Subcutaneous abdominal adipose tissue (tissue), 5 donors: ENCODE measurements around the gene HOXC9.
A peak's percentile ranks its signal among the peaks of the same experiment; 100 is the strongest.

Experiments used
- H3K27ac ChIP-seq: one replicate; pipeline ENCODE4 v1.7.0; 2013; ENCODE audit warnings: low read depth, mild to moderate bottlenecking, inconsistent platforms, low read length, moderate library complexity
- H3K27me3 ChIP-seq, 5 donors: one replicate each; pipeline ENCODE4 v1.7.0; 2013; ENCODE audit warnings: low read length in 5 of 5, inconsistent platforms in 1 of 5; ENCODE audit not compliant: control insufficient read depth in 5 of 5, insufficient read depth in 4 of 5
- H3K36me3 ChIP-seq, 5 donors: one replicate each; pipeline ENCODE4 v1.7.0; 2013; ENCODE audit warnings: low read length in 5 of 5; ENCODE audit not compliant: control insufficient read depth in 5 of 5, insufficient read depth in 5 of 5
- H3K4me1 ChIP-seq, 5 donors: one replicate each; pipeline ENCODE4 v1.7.0; 2013; ENCODE audit warnings: low read length in 5 of 5, mild to moderate bottlenecking in 3 of 5, moderate library complexity in 1 of 5; ENCODE audit not compliant: control insufficient read depth in 5 of 5, insufficient read depth in 5 of 5
- H3K4me3 ChIP-seq, 5 donors: one replicate each; pipeline ENCODE4 v1.7.0; 2013; ENCODE audit warnings: low read length in 5 of 5, low read depth in 1 of 5
- H3K9ac ChIP-seq, 5 donors: one replicate each; pipeline ENCODE4 v1.7.0; 2013; ENCODE audit warnings: low read length in 5 of 5, mild to moderate bottlenecking in 4 of 5, moderate library complexity in 3 of 5
- H3K9me3 ChIP-seq, 5 donors: one replicate each; pipeline ENCODE4 v1.7.0; 2013; ENCODE audit warnings: low read length in 5 of 5; ENCODE audit not compliant: control insufficient read depth in 5 of 5
- donor health status: healthy.
- donor health status: healthy.
- donor health status: healthy.
- donor health status: healthy.
- donor health status: healthy.

The HOXC9 gene

DNA sequence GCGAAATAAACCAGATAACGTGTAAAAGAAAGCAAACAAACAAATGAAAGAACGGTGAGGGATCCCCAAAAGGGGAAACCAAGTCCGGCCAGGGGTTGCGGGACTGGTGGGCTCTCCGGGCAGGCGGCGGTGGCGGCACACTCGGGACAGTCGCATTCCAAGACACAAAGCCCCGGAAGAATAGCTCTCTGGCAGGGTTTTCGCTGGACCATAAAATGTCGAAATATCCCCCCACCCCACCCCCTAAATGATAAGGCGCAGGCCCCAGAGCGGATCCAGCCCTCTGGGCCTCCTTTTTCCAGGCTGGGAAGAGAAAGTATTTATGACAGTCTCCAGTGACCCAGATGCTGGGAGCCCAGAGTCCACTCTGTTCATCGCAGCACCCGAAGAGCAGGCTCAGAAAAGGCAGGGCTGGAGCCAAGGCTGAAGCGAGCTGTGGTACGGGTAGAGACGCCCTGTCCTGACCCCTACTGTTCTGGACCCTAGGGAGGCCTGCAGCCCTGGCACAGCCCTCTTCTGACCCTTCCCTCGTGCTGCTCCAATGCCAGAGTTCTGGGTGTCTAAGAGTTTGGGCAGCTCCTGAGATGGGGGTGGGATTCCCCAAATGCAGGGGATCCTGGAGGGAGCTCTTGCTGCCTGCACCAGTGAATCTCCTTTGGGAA lies 6.7 kb downstream of the HOXC9 start:
- H3K4me3 ChIP-seq, result peak overlapping the region; percentile 51 to 72 (median 62)
- H3K27me3 ChIP-seq, result peaks cover 4 to 44% (median 15%) of the 10 kb centered on the region in 5 donors
- no peaks in the 10 kb centered on the region for H3K36me3 ChIP-seq
- H3K27ac ChIP-seq, result peak overlapping the region; percentile 82
- H3K4me1 ChIP-seq, result peaks cover 3 to 92% (median 83%) of the 10 kb centered on the region in 5 donors
- H3K9me3 ChIP-seq, result no peaks in the 10 kb centered on the region
- peak overlapping the region; percentile 35 to 92 (median 75) for H3K9ac ChIP-seq

DNA sequence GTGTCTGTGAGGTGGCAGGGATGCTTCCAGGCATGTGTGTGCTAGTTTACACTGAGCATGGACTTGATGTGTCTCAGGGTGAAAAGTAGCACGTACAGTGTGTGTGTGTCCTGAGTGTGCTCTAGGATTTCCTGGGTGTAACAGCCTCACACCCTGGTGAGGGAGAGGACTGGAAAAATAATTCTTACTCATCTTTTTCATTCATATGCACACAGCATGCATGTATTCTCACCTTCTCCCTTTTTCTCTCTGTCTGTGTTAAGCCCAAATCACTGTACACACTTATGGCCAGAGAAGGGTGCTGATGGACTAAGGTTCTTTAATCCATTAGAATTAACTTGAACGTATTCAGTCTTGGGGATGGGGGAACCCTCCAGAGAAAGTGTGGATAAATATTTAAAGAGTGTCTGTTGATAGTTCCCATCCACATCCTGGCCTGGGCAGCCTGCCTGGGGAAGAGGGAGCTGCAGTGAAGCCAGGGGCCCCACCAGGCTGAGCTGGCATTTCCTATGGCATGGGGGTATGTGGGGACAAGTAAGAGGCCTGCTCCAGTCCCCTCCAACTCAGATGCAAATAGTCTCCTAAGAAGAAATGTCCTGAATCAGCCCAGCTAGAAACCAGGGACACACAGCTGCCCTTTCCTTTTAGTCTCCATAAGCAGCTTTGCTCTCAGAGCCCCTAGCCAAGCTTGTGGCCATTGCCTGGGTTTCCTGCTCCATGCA lies 7.7 kb downstream of the HOXC9 start:
- peak overlapping the region; percentile 57 for H3K27ac ChIP-seq
- H3K36me3 ChIP-seq, result no peaks in the 10 kb centered on the region
- peaks cover 3 to 83% (median 78%) of the 10 kb centered on the region in 5 donors for H3K4me1 ChIP-seq
- no peak overlapping the region for H3K4me3 ChIP-seq
- H3K9me3 ChIP-seq, result no peaks in the 10 kb centered on the region
- peaks cover 4 to 42% (median 15%) of the 10 kb centered on the region in 5 donors for H3K27me3 ChIP-seq
- peak overlapping the region in 1 of 5 donors; percentile 1 for H3K9ac ChIP-seq

DNA sequence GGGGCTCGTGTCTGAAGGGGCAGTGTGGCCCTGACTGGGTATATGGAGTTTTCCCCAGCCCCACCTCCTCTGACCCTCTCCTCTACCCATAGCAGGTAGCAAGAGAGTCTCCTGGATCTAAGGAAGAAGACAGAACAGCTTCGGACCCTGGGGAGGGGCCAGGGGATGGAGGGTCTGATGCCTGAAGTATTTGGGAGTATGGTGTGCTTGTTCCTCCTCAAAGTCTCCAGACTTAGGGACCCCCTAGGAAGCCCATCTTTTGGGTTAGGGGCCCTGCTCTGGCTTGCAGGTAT lies 8.2 kb downstream of the HOXC9 start:
- Histone ChIP-seq H3K9me3 (no peaks in the 10 kb centered on the region), H3K4me1 (peaks cover 3 to 83% (median 78%) of the 10 kb centered on the region in 5 donors), H3K4me3 (no peak overlapping the region), H3K27me3 (peaks cover 4 to 46% (median 12%) of the 10 kb centered on the region in 5 donors), H3K9ac (no peak overlapping the region), H3K27ac (peak overlapping the region; percentile 57), H3K36me3 (no peaks in the 10 kb centered on the region)

DNA sequence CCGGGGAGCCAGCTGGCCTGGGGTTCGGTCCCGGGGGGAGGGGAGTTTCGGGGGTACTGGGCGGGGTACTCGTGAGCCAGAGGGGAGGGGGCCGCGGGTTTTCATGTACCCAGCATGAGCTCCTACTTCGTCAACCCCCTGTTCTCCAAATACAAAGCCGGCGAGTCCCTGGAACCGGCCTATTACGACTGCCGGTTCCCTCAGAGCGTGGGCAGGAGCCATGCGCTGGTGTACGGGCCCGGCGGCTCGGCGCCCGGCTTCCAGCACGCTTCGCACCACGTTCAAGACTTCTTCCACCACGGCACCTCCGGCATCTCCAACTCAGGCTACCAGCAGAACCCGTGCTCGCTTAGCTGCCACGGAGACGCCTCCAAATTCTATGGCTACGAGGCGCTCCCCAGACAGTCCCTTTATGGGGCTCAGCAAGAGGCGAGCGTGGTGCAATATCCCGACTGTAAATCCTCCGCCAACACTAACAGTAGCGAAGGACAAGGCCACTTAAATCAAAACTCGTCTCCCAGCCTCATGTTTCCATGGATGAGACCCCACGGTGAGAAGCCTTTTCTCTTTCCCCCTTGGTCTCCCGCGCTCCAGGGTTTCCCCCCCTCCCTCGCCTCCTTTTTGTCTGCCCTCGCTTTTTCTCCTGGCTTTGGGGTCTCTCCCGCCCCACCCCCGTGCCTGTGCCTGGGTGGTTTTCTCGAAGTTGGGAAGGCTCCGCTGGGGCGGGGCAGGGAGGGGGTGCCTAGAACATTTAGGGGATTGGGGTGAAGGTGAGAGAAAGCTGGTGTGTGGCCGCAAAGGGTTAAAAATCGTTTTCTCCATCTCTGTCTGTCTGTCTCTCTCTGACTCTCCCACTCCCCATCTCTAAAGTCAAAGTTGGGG lies 9.5 kb downstream of the HOXC9 start:
- H3K27ac ChIP-seq, result peak overlapping the region; percentile 87
- no peaks in the 10 kb centered on the region for H3K36me3 ChIP-seq
- peaks cover 1 to 83% (median 75%) of the 10 kb centered on the region in 5 donors for H3K4me1 ChIP-seq
- peak overlapping the region; percentile 50 to 76 (median 68) for H3K4me3 ChIP-seq
- peaks cover 4 to 44% (median 10%) of the 10 kb centered on the region in 5 donors for H3K27me3 ChIP-seq
- H3K9ac ChIP-seq, result peak overlapping the region; percentile 22 to 81 (median 57)
- no peaks in the 10 kb centered on the region for H3K9me3 ChIP-seq

DNA sequence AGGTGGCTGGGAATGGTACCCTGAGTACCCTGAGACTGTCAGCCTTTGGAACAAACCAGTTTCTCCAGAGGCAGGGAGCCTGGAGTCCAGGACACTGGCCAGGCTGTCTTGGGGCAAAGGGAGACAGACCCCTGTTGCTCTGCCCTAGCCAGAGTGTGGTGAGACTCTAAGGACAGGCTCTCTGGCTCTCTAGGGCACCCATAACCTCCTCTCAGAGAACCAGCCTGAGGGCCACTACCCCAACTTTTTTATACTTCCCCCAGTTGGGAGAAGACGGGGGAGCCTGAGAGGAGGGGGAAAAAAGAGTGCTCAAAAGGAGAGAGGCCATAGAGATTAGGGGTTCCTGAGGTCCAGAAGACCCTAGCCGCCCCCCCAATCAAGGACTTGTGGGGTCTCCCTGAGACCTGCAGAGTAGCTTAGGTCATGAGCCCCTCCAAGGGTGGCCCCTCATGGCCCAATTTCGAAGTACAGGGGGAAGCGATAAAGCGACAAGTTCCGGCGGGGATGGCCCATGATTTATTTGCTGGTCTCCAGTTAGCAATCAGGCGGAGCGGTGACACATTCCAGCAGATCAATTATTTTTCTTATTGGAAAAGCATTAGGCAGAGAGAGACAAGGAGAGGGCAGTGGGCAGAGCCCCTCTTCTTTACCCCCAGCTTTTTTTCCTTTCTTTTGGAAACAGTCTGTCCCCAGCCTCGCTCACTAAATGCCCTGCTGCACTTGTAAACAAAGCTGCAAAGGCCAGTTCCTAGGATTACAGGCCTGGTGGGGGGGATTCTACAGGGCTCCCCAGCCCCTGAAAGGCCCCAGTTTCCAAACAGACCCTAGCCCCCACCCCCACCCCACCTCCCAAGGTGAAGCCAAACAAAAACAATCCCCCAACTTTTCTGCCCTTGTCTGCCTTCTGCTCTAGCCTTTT lies 10.4 kb downstream of the HOXC9 start:
- no peaks in the 10 kb centered on the region for H3K36me3 ChIP-seq
- peak overlapping the region in 4 of 5 donors; percentile 39 to 81 (median 69) for H3K9ac ChIP-seq
- peak overlapping the region; percentile 50 to 76 (median 68) for H3K4me3 ChIP-seq
- peaks cover 1 to 82% (median 72%) of the 10 kb centered on the region in 5 donors for H3K4me1 ChIP-seq
- H3K27me3 ChIP-seq, result peaks cover 2 to 37% (median 6%) of the 10 kb centered on the region in 5 donors
- H3K9me3 ChIP-seq, result no peaks in the 10 kb centered on the region
- H3K27ac ChIP-seq, result peak overlapping the region; percentile 87

DNA sequence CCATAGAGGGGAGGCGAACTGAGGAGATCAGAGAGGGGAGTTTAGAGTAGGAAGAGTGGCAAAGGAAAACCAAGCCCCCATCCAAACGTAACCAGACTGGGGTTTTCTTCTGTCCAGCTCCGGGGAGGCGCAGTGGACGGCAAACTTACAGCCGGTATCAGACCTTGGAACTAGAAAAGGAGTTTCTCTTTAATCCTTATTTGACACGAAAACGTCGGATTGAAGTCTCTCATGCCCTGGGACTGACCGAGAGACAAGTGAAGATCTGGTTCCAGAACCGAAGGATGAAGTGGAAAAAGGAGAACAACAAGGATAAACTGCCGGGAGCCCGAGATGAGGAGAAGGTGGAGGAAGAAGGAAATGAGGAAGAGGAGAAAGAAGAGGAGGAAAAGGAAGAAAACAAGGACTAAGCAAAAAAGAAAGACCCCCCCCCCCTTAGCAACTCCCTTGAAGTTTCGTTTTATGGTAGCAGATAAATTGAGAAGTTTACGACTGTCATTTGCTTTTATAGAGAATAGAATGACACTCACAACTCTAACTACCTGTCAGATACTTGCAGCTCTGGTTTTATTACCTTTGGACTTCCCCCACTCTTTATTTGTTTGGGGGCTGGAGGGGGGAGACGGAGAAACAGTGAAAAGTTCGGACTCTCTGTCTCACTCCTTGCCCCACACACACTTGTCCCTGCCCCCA lies 11.2 kb downstream of the HOXC9 start:
- Histone ChIP-seq H3K9me3 (no peaks in the 10 kb centered on the region), H3K4me1 (peaks cover 1 to 76% (median 67%) of the 10 kb centered on the region in 5 donors), H3K9ac (peak overlapping the region in 3 of 5 donors; percentile 57 to 81 (median 81)), H3K36me3 (no peaks in the 10 kb centered on the region), H3K27ac (peak overlapping the region; percentile 87), H3K27me3 (peaks cover 2 to 34% (median 8%) of the 10 kb centered on the region in 5 donors), H3K4me3 (peak overlapping the region; percentile 50 to 76 (median 68))

DNA sequence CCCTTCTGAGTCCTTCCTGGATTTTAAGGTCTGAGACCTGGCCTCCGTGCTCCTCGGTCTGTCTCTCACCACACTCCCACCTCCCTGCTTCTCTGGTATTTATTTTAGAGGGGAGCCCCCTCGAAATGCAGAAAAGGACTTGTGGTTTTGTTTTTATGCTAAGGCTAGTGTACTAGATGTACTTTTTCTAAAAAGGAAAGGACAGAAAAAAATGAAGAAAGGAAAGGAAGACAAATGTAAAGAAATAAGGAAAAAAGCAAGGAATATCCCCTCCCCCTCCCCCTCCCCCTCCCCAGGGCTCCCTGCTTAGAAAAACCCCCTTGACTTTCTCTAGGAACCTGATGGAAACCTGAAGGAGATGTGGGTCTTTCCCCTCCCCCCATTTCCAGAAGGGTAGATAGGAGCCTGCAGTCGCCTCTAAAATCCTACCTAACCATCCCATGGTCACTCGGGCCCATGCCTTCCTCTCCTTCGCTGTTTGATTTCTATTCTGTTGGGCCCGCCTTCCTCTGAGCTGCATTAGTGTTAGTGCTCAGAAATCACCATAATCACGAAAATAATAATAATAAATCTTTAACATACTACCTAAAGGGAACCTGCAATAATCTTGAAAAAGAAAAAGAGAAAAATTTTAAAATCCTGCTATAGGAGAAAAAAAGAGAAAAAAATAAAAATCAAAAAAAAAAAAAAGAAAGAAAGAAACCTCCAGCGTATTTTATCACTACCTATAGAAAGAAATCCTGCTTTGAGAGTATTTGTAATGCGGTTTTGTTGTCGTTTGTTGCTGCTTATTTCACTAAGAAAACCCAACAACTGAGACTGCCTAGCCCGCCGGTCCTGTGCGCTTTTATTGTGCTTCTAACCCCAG lies 11.9 kb downstream of the HOXC9 start:
- H3K27me3 ChIP-seq, result peaks cover 2 to 35% (median 8%) of the 10 kb centered on the region in 5 donors
- H3K9me3 ChIP-seq, result no peaks in the 10 kb centered on the region
- no peaks in the 10 kb centered on the region for H3K36me3 ChIP-seq
- peaks cover 1 to 71% (median 62%) of the 10 kb centered on the region in 5 donors for H3K4me1 ChIP-seq
- H3K9ac ChIP-seq, result peak overlapping the region in 2 of 5 donors; percentile 57 to 81
- peak overlapping the region; percentile 87 for H3K27ac ChIP-seq
- H3K4me3 ChIP-seq, result peak overlapping the region; percentile 50 to 76 (median 68)

DNA sequence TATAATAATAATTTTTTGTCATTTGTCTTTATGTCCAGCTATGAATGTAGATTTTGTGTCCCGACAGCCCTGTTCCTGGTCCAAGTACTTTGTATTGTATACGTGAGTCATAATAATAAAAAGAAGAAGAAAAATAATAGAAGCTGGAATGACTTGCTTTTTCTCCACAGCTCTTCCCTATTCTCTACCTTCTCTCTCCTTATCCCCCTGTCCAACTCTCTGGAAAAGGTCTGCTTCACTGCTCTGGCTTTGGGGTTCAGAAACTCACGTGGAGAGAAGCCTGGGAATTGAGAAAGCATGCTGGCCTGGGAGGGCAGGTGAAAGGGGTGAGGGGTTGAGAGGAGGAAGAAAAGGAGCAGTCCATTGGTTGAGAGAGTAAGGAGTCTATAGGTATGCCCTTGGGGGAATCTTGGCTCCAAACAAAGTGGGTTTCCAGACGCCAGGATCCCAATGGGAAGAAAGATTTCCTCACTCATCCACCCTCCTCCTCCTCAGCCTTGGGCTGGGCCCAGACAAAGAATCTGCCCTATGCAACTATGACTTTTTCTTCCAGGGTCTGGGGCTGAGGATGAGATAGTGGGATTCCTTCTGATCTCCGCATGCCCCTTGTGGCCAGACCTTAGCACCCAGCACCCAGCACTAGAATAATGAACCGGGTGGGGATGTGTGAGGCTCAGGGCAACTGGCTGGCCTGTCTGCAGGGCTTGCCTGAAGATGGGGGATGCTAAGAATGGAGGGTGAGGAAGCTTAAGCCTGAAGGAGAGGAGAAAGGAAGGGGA lies 12.9 kb downstream of the HOXC9 start:
- peaks cover 2 to 33% (median 5%) of the 10 kb centered on the region in 5 donors for H3K27me3 ChIP-seq
- no peaks in the 10 kb centered on the region for H3K36me3 ChIP-seq
- H3K9ac ChIP-seq, result peak overlapping the region in 1 of 5 donors; percentile 25
- peak overlapping the region; percentile 94 for H3K27ac ChIP-seq
- H3K4me1 ChIP-seq, result peaks cover 1 to 69% (median 57%) of the 10 kb centered on the region in 5 donors
- H3K9me3 ChIP-seq, result no peaks in the 10 kb centered on the region
- H3K4me3 ChIP-seq, result peak overlapping the region in 1 of 5 donors; percentile 16
